GM12878 (cell line): Measurements from ENCODE around the gene ID4. TPM values are rescaled to one million over a fixed set of nuclear protein-coding genes. Genes with fewer than 3 reads are reported as not detected.

ENCODE experiments used
- ATAC-seq: fragments of 200-7000 bp; cut with Tn5 transposase; 3 replicates; pipeline ENCODE4 v1.9.1; 2020; ENCODE audit warnings: mild to moderate bottlenecking, moderate library complexity
- BruUV-seq: library from RNA; stranded (reverse); fragments of 400-500 nt; replicated peaks from 2 replicates; lab custom pipeline; 2021; lab: Mats Ljungman, UMichigan
- CTCF ChIA-PET: fragments of 300-600 bp; sonication (Branson Sonifier 250); formaldehyde crosslinking; extraction: SDS; loops from one replicate; lab custom pipeline; 2021; ENCODE audit warnings: inconsistent platforms; lab: Yijun Ruan, JAX
- POLR2A ChIA-PET: fragments of 350-600 bp; formaldehyde crosslinking; extraction: SDS; loops from one replicate; lab custom pipeline; 2021; ENCODE audit warnings: inconsistent platforms; lab: Charles Lee
- RAD21 ChIA-PET: fragments of 300-600 bp; sonication (Branson Sonifier 250); formaldehyde crosslinking; loops from one replicate; lab custom pipeline; 2023; ENCODE audit warnings: antibody characterized with exemption; ENCODE audit not compliant: unreplicated experiment; lab: Charles Lee
- SMC1A ChIA-PET: fragments of 300-600 bp; sonication (Branson Sonifier 250); formaldehyde crosslinking; loops from one replicate; lab custom pipeline; 2023; ENCODE audit not compliant: unreplicated experiment, uncharacterized antibody; lab: Charles Lee
- DNase-seq: peaks from one replicate; pipeline ENCODE4 v3.0.0-alpha.2; 2011; ENCODE audit warnings: low read depth, low spot score
- FAIRE-seq: peaks from 3 replicates; lab custom pipeline; 2011; peaks lifted over from hg19 to GRCh38; lab: Jason Lieb, UNC
- H2AFZ ChIP-seq: 2 replicates; pipeline ENCODE4 v1.6.0; 2011; ENCODE audit warnings: low read depth, low read length, control low read depth; ENCODE audit not compliant: control insufficient read depth
- H3K27ac ChIP-seq: 2 replicates; pipeline ENCODE4 v1.5.1; 2011; ENCODE audit warnings: control low read depth; ENCODE audit not compliant: control insufficient read depth, insufficient read depth
- H3K27me3 ChIP-seq, 2 experiments: replicated peaks in 1 of 2; 2 replicates each; pipeline versions ENCODE4 v1.6.0 to v1.6.1; 2011; ENCODE audit warnings: low read length in 1 of 2; ENCODE audit not compliant: control insufficient read depth in 2 of 2, insufficient read depth in 2 of 2
- H3K36me3 ChIP-seq, 2 experiments: 2 replicates each; pipeline ENCODE4 v1.5.1; 2011; ENCODE audit warnings: low read length in 1 of 2; ENCODE audit not compliant: control insufficient read depth in 2 of 2, insufficient read depth in 2 of 2
- H3K4me1 ChIP-seq: 2 replicates; pipeline ENCODE4 v1.6.1; 2011; ENCODE audit warnings: mild to moderate bottlenecking, low read length, moderate library complexity, mixed read lengths; ENCODE audit not compliant: control insufficient read depth, insufficient read depth
- H3K4me2 ChIP-seq: 2 replicates; pipeline ENCODE4 v1.6.0; 2011; ENCODE audit warnings: control low read depth; ENCODE audit not compliant: control insufficient read depth, insufficient read depth
- H3K4me3 ChIP-seq: fragments of 200-600 bp; sonication (generic); 2 replicates; pipeline ENCODE4 v1.5.1; 2016
- H3K79me2 ChIP-seq: 2 replicates; pipeline ENCODE4 v1.6.0; 2011; ENCODE audit warnings: low read length; ENCODE audit not compliant: control insufficient read depth, insufficient read depth
- H3K9ac ChIP-seq: 2 replicates; pipeline ENCODE4 v1.8.0; 2011; ENCODE audit warnings: low read length, control low read depth, mixed read lengths; ENCODE audit not compliant: control insufficient read depth, insufficient read depth
- H3K9me3 ChIP-seq: replicated peaks from 3 replicates; pipeline ENCODE4 v1.5.1; 2011; ENCODE audit warnings: mild to moderate bottlenecking, low read length; ENCODE audit not compliant: control insufficient read depth, insufficient read depth
- H4K20me1 ChIP-seq: 2 replicates; pipeline ENCODE4 v1.6.0; 2011; ENCODE audit not compliant: control insufficient read depth, insufficient read depth
- CHD4 ChIP-seq: fragments of 200-600 bp; sonication (generic); IDR thresholded peaks from 2 replicates; pipeline ENCODE4 v1.6.1; 2016; ENCODE audit warnings: mild to moderate bottlenecking
- EED ChIP-seq: sonication (generic); IDR thresholded peaks from 2 replicates; pipeline ENCODE4 v1.6.1; 2016; ENCODE audit warnings: antibody characterized with exemption, low read depth
- ETV6 ChIP-seq, 2 experiments: fragments of 450-650 bp in 1 of 2; IDR thresholded peaks in 1 of 2; conservative IDR thresholded peaks in 1 of 2; 2 replicates each; pipeline ENCODE4 v1.6.1; 2014; ENCODE audit warnings: antibody characterized with exemption in 1 of 2, borderline replicate concordance in 1 of 2, low read depth in 1 of 2, mild to moderate bottlenecking in 1 of 2, moderate library complexity in 1 of 2
- GATAD2B ChIP-seq: fragments of 450-650 bp; conservative IDR thresholded peaks from 2 replicates; pipeline ENCODE4 v1.6.1; 2017; ENCODE audit warnings: low read depth, mild to moderate bottlenecking, moderate library complexity
- JUNB ChIP-seq: IDR thresholded peaks from 2 replicates; pipeline ENCODE4 v1.6.1; 2016; ENCODE audit warnings: antibody characterized with exemption, mild to moderate bottlenecking
- MXI1 ChIP-seq: fragments of 150-350 bp; IDR thresholded peaks from 2 replicates; pipeline ENCODE4 v1.6.1; 2011; ENCODE audit warnings: low read depth, mild to moderate bottlenecking, inconsistent platforms, low read length, improper control_type of control experiment
- NR2C1 ChIP-seq: fragments of 450-650 bp; IDR thresholded peaks from 2 replicates; pipeline ENCODE4 v1.6.1; 2017; ENCODE audit warnings: antibody characterized with exemption, mild to moderate bottlenecking, moderate library complexity
- POLR2A ChIP-seq: IDR thresholded peaks from 2 replicates; pipeline ENCODE4 v1.6.1; 2011; ENCODE audit warnings: low read depth, mild to moderate bottlenecking, low read length
- RB1 ChIP-seq: fragments of 450-650 bp; formaldehyde crosslinking; IDR thresholded peaks from 2 replicates; pipeline ENCODE4 v1.6.1; 2017; ENCODE audit warnings: mild to moderate bottlenecking, borderline replicate concordance
- WGBS: methylation state at CpG from one replicate; pipeline ENCODE4 v1.1.6; 2016; ENCODE audit warnings: low lambda C conversion rate; ENCODE audit not compliant: insufficient replicate concordance, insufficient coverage; ENCODE audit errors: missing lambda C conversion rate; 5-methylcytosine and 5-hydroxymethylcytosine counted together
- in situ Hi-C: fragments of 300-500 bp; cut with MboI; formaldehyde crosslinking; loops from 9 replicates; pipeline ENCODE4 v1.14.3; 2018; ENCODE audit warnings: mixed read lengths
- intact Hi-C: fragments of 100-400 bp; cut with micrococcal nuclease; formaldehyde crosslinking; loops from one replicate; pipeline ENCODE4 v1.14.2; 2022; ENCODE audit not compliant: unreplicated experiment
- polyA plus RNA-seq, 11 experiments: library from polyadenylated mRNA; depleted of rRNA in 4 of 11; unstranded in 6 of 11; stranded (reverse) in 5 of 11; fragments of >200 nt; fragmentation: Nextera tagmentation in 4 of 11; fragmentation: Illumina TruSeq in 1 of 11; extraction: Ambion mirVana in 4 of 11; extraction: Trizol in 1 of 11; gene quantifications; 1 replicate in 1 of 11; 2 replicates in 10 of 11; pipeline versions ENCODE4 v1.2.1 to v1.2.3, GENCODE V29; 2011 to 2016; ENCODE audit warnings: inconsistent platforms in 2 of 11, missing spikeins in 2 of 11, low read depth in 1 of 11
- total RNA-seq, 4 experiments: library from RNA; depleted of rRNA in 3 of 4; stranded (reverse); fragments of >200 nt in 3 of 4; fragmentation: Illumina TruSeq in 1 of 4; extraction: Trizol in 1 of 4; gene quantifications; 2 replicates each; pipeline versions ENCODE4 v1.2.1 to v1.2.3, GENCODE V29; 2013 to 2021
- TF ChIP-seq, protein P1 (sequence below): IDR thresholded peaks from 2 replicates; pipeline ENCODE4 v1.6.1; 2012; ENCODE audit warnings: low read length, inconsistent platforms
- TF ChIP-seq, protein P2 (sequence below): fragments of 450-650 bp; IDR thresholded peaks from 2 replicates; pipeline ENCODE4 v1.6.1; 2014; ENCODE audit warnings: mild to moderate bottlenecking
- TF ChIP-seq, protein P3 (sequence below): IDR thresholded peaks from 2 replicates; pipeline ENCODE4 v1.6.1; 2012; ENCODE audit warnings: mild to moderate bottlenecking, low read depth, low read length
- TF ChIP-seq, protein P4 (sequence below): fragments of 150-350 bp; IDR thresholded peaks from 2 replicates; pipeline ENCODE4 v1.6.1; 2014; ENCODE audit warnings: mild to moderate bottlenecking, low read depth, low read length
- TF ChIP-seq, protein P5 (sequence below): IDR thresholded peaks from 2 replicates; pipeline ENCODE4 v1.6.1; 2012; ENCODE audit warnings: low read depth, low read length, improper control_type of control experiment

Gene ID4
- total and polyA plus RNA-seq, 10 of the 15 experiments (the other 5 are each of a cell fraction or from before 2014, with no cell fraction given), result 0.09 TPM; not detected in 9

DNA sequence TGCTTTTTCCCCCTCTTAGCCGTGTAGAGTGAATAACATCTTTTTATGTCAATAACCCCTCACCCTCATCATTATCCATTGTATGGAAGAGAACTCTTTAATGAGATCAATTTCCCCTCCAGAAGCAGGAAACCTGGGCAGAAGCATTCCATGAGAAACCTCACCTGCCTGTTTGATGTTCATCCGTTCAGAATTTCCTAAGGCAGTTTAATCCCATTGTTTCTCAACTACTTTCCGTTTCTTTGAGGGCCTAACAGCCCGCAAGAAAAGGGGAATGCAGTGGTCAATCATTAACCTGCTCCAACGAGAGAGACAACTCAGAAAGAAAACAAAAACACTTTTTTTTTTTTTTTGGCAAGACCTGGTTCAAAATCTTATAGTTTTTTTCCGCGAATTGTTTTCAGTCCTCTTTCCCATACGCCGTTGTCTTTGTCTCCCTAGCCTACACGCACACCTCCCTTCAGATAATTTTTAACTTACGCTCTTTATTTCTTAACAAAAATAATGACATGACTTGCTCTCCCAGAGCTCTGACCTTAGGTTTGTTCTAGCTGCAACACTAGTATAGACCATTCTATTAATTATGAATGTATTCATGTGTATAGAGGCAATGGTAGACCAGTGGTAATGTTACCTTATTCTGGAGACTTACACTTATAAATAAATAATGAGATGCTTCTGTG is 25.6 kb upstream of the ID4 start:
- Histone ChIP-seq H3K9me3 (no peaks in the 10 kb centered on the region), H3K79me2 (no peaks in the 10 kb centered on the region), H3K9ac (no peak overlapping the region), H3K27me3 (no peaks in the 10 kb centered on the region), H3K36me3 (no peaks in the 10 kb centered on the region), H3K4me3 (no peak overlapping the region), H4K20me1 (no peaks in the 10 kb centered on the region), H2AFZ (no peak overlapping the region), H3K27ac (no peak overlapping the region), H3K4me1 (no peaks in the 10 kb centered on the region), H3K4me2 (no peak overlapping the region)
- DNase-seq (no peak), FAIRE-seq (no peak), ATAC-seq (no peak)
- no TSS peak for BruUV-seq
- RAD21 ChIA-PET, result no interaction called here
- SMC1A ChIA-PET, result no interaction called here
- CTCF ChIA-PET, result interaction anchor here (0.6 kb wide), 1 partner anchor 14 kb away, joined by 5 read pairs; no protein-coding TSS in a partner anchor
- WGBS, result 40% methylated on average over 11 of the region's 11 CpGs
- POLR2A ChIA-PET, result no interaction called here
- in situ Hi-C loops, result no loop called here
- intact Hi-C loops, result loop anchor here (5.0 kb wide), 1 partner anchor 246 kb away; no protein-coding TSS in a partner anchor
- TF ChIP-seq JUNB, result no peak
- no peak for TF ChIP-seq MXI1
- TF ChIP-seq GATAD2B, result no peak
- no peak for TF ChIP-seq NR2C1
- TF ChIP-seq, protein P1, sequence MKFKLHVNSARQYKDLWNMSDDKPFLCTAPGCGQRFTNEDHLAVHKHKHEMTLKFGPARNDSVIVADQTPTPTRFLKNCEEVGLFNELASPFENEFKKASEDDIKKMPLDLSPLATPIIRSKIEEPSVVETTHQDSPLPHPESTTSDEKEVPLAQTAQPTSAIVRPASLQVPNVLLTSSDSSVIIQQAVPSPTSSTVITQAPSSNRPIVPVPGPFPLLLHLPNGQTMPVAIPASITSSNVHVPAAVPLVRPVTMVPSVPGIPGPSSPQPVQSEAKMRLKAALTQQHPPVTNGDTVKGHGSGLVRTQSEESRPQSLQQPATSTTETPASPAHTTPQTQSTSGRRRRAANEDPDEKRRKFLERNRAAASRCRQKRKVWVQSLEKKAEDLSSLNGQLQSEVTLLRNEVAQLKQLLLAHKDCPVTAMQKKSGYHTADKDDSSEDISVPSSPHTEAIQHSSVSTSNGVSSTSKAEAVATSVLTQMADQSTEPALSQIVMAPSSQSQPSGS, result no peak
- TF ChIP-seq, protein P2, sequence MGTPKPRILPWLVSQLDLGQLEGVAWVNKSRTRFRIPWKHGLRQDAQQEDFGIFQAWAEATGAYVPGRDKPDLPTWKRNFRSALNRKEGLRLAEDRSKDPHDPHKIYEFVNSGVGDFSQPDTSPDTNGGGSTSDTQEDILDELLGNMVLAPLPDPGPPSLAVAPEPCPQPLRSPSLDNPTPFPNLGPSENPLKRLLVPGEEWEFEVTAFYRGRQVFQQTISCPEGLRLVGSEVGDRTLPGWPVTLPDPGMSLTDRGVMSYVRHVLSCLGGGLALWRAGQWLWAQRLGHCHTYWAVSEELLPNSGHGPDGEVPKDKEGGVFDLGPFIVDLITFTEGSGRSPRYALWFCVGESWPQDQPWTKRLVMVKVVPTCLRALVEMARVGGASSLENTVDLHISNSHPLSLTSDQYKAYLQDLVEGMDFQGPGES, result no peak
- TF ChIP-seq ETV6 (conservative IDR thresholded peaks at IDR 0.05 in 1 of 2, IDR thresholded peaks at IDR 0.05 in 1 of 2; ENCODE audit: borderline replicate concordance in 1 of 2, low read depth in 1 of 2), result no peak
- no peak for TF ChIP-seq EED
- no peak for TF ChIP-seq CHD4
- TF ChIP-seq, protein P3, sequence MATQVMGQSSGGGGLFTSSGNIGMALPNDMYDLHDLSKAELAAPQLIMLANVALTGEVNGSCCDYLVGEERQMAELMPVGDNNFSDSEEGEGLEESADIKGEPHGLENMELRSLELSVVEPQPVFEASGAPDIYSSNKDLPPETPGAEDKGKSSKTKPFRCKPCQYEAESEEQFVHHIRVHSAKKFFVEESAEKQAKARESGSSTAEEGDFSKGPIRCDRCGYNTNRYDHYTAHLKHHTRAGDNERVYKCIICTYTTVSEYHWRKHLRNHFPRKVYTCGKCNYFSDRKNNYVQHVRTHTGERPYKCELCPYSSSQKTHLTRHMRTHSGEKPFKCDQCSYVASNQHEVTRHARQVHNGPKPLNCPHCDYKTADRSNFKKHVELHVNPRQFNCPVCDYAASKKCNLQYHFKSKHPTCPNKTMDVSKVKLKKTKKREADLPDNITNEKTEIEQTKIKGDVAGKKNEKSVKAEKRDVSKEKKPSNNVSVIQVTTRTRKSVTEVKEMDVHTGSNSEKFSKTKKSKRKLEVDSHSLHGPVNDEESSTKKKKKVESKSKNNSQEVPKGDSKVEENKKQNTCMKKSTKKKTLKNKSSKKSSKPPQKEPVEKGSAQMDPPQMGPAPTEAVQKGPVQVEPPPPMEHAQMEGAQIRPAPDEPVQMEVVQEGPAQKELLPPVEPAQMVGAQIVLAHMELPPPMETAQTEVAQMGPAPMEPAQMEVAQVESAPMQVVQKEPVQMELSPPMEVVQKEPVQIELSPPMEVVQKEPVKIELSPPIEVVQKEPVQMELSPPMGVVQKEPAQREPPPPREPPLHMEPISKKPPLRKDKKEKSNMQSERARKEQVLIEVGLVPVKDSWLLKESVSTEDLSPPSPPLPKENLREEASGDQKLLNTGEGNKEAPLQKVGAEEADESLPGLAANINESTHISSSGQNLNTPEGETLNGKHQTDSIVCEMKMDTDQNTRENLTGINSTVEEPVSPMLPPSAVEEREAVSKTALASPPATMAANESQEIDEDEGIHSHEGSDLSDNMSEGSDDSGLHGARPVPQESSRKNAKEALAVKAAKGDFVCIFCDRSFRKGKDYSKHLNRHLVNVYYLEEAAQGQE, result no peak
- no peak for TF ChIP-seq POLR2A
- TF ChIP-seq, protein P4, sequence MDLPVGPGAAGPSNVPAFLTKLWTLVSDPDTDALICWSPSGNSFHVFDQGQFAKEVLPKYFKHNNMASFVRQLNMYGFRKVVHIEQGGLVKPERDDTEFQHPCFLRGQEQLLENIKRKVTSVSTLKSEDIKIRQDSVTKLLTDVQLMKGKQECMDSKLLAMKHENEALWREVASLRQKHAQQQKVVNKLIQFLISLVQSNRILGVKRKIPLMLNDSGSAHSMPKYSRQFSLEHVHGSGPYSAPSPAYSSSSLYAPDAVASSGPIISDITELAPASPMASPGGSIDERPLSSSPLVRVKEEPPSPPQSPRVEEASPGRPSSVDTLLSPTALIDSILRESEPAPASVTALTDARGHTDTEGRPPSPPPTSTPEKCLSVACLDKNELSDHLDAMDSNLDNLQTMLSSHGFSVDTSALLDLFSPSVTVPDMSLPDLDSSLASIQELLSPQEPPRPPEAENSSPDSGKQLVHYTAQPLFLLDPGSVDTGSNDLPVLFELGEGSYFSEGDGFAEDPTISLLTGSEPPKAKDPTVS, result no peak
- TF ChIP-seq RB1, result no peak
- TF ChIP-seq, protein P5, sequence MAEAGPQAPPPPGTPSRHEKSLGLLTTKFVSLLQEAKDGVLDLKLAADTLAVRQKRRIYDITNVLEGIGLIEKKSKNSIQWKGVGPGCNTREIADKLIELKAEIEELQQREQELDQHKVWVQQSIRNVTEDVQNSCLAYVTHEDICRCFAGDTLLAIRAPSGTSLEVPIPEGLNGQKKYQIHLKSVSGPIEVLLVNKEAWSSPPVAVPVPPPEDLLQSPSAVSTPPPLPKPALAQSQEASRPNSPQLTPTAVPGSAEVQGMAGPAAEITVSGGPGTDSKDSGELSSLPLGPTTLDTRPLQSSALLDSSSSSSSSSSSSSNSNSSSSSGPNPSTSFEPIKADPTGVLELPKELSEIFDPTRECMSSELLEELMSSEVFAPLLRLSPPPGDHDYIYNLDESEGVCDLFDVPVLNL, result no peak
